Gastroesophageal sphincter (tissue), 3 donors: ENCODE measurements around the gene CLEC18A.
A peak's percentile ranks its signal among the peaks of the same experiment; 100 is the strongest.

Experiments used
- EP300 ChIP-seq: sonication (generic); formaldehyde crosslinking; IDR thresholded peaks from one replicate; pipeline ENCODE4 v1.6.1; 2017; ENCODE audit warnings: antibody characterized with exemption, mild to moderate bottlenecking
- POLR2AphosphoS5 ChIP-seq: sonication (generic); formaldehyde crosslinking; IDR thresholded peaks from one replicate; pipeline ENCODE4 v1.6.1; 2017; ENCODE audit warnings: antibody characterized with exemption
- TF ChIP-seq, protein P1 (sequence below), 4 experiments: fragments of 200-600 bp in 2 of 4; fragments of 450-650 bp in 2 of 4; sonication (generic) in 1 of 4; IDR thresholded peaks; one replicate each; pipeline ENCODE4 v1.5.1; 2017 to 2019; ENCODE audit warnings: antibody characterized with exemption in 4 of 4, mild to moderate bottlenecking in 2 of 4, moderate library complexity in 2 of 4

- TF ChIP-seq, protein P1, sequence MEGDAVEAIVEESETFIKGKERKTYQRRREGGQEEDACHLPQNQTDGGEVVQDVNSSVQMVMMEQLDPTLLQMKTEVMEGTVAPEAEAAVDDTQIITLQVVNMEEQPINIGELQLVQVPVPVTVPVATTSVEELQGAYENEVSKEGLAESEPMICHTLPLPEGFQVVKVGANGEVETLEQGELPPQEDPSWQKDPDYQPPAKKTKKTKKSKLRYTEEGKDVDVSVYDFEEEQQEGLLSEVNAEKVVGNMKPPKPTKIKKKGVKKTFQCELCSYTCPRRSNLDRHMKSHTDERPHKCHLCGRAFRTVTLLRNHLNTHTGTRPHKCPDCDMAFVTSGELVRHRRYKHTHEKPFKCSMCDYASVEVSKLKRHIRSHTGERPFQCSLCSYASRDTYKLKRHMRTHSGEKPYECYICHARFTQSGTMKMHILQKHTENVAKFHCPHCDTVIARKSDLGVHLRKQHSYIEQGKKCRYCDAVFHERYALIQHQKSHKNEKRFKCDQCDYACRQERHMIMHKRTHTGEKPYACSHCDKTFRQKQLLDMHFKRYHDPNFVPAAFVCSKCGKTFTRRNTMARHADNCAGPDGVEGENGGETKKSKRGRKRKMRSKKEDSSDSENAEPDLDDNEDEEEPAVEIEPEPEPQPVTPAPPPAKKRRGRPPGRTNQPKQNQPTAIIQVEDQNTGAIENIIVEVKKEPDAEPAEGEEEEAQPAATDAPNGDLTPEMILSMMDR (IDR thresholded peaks at IDR 0.05): peak in 3 of 4 experiments; percentile 67 to 78 (median 72)
- TF ChIP-seq EP300: no peak
- TF ChIP-seq POLR2AphosphoS5: no peak
Measured at GRCh38 chr16:69930117-69930776, 20.9 kb upstream of the CLEC18A start.
